H1 (cell line): Measurements from ENCODE around the gene DOCK1.

ENCODE experiments used
- BACH1 ChIP-seq: IDR thresholded peaks from 2 replicates; pipeline ENCODE4 v1.6.1; 2012; ENCODE audit warnings: low read length, improper control_type of control experiment
- EGR1 ChIP-seq: IDR thresholded peaks from 2 replicates; pipeline ENCODE4 v1.6.1; 2011; ENCODE audit warnings: low read depth, low read length, borderline replicate concordance
- EZH2 ChIP-seq: fragments of 200-600 bp; sonication (generic); IDR thresholded peaks from 2 replicates; pipeline ENCODE4 v1.7.1; 2012; ENCODE audit warnings: low read depth, mild to moderate bottlenecking, moderate library complexity, low read length, inconsistent platforms; ENCODE audit not compliant: severe bottlenecking
- HDAC2 ChIP-seq, 2 experiments: fragments of 300-600 bp in 1 of 2; sonication (generic) in 1 of 2; IDR thresholded peaks; 2 replicates each; pipeline ENCODE4 v1.6.1; 2011 to 2012; ENCODE audit warnings: low read depth in 2 of 2, low read length in 2 of 2, mild to moderate bottlenecking in 2 of 2, moderate library complexity in 2 of 2, borderline replicate concordance in 1 of 2, inconsistent platforms in 1 of 2
- HDAC6 ChIP-seq: IDR thresholded peaks from one replicate; pipeline ENCODE4 v1.7.1; 2012; ENCODE audit warnings: low read depth, mild to moderate bottlenecking, inconsistent platforms, low read length, moderate library complexity
- POLR2A ChIP-seq, 2 experiments: IDR thresholded peaks; 1 replicate in 1 of 2; 2 replicates in 1 of 2; pipeline ENCODE4 v1.6.1; 2011; ENCODE audit warnings: low read depth in 2 of 2, low read length in 2 of 2, mild to moderate bottlenecking in 2 of 2; ENCODE audit errors: control extremely low read depth in 1 of 2
- POLR2AphosphoS5 ChIP-seq: IDR thresholded peaks from 2 replicates; pipeline ENCODE4 v1.6.1; 2011; ENCODE audit warnings: low read depth, low read length
- RAD21 ChIP-seq, 2 experiments: IDR thresholded peaks in 1 of 2; conservative IDR thresholded peaks in 1 of 2; 2 replicates each; pipeline ENCODE4 v1.6.1; 2011; ENCODE audit warnings: low read depth in 2 of 2, low read length in 2 of 2, improper control_type of control experiment in 1 of 2, inconsistent platforms in 1 of 2, mild to moderate bottlenecking in 1 of 2, moderate library complexity in 1 of 2
- SRF ChIP-seq: IDR thresholded peaks from 2 replicates; pipeline ENCODE4 v1.6.1; 2011; ENCODE audit warnings: mild to moderate bottlenecking, low read depth, low read length, moderate library complexity
- TAF1 ChIP-seq: IDR thresholded peaks from 2 replicates; pipeline ENCODE4 v1.6.1; 2011; ENCODE audit warnings: mild to moderate bottlenecking, low read depth, low read length
- YY1 ChIP-seq: IDR thresholded peaks from 2 replicates; pipeline ENCODE4 v1.6.1; 2011; ENCODE audit warnings: low read depth, mild to moderate bottlenecking, low read length
- TF ChIP-seq, protein P1 (sequence below), 3 experiments: IDR thresholded peaks; 1 replicate in 2 of 3; 2 replicates in 1 of 3; pipeline versions ENCODE4 v1.5.1 to v1.6.1; 2011; ENCODE audit warnings: low read length in 3 of 3, mild to moderate bottlenecking in 3 of 3, inconsistent platforms in 2 of 3, low read depth in 1 of 3, moderate library complexity in 1 of 3; ENCODE audit not compliant: insufficient read depth in 1 of 3; ENCODE audit errors: control extremely low read depth in 1 of 3
- TF ChIP-seq, protein P2 (sequence below): IDR thresholded peaks from 2 replicates; pipeline ENCODE4 v1.6.1; 2012; ENCODE audit warnings: low read length, inconsistent platforms

DNA sequence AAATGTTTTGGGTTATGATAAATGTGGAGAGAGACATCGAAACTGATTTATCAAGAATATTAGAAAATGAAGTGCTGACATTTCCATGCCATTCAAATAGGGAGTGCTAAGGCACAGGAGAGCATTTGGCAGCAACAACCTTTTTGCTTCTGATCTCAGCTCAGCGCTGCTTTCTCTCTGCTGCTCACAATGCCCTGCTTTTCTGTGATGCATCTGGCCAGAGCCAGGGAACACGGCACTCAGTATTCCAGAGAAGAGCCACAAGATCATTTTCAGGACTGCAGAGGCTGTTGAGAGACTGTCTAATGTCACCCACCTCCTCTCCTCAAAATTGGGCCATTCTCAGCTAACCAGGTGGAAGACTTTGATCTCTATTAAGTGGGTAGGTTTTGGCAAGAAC lies 263.0 kb downstream of the DOCK1 start:
- TF ChIP-seq HDAC2 (IDR thresholded peaks at IDR 0.05; ENCODE audit: borderline replicate concordance in 1 of 2, low read depth in 2 of 2, low read length in 2 of 2), result no peak
- TF ChIP-seq, protein P1, sequence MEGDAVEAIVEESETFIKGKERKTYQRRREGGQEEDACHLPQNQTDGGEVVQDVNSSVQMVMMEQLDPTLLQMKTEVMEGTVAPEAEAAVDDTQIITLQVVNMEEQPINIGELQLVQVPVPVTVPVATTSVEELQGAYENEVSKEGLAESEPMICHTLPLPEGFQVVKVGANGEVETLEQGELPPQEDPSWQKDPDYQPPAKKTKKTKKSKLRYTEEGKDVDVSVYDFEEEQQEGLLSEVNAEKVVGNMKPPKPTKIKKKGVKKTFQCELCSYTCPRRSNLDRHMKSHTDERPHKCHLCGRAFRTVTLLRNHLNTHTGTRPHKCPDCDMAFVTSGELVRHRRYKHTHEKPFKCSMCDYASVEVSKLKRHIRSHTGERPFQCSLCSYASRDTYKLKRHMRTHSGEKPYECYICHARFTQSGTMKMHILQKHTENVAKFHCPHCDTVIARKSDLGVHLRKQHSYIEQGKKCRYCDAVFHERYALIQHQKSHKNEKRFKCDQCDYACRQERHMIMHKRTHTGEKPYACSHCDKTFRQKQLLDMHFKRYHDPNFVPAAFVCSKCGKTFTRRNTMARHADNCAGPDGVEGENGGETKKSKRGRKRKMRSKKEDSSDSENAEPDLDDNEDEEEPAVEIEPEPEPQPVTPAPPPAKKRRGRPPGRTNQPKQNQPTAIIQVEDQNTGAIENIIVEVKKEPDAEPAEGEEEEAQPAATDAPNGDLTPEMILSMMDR (IDR thresholded peaks at IDR 0.05; ENCODE audit: control extremely low read depth in 1 of 3, insufficient read depth in 1 of 3, low read depth in 1 of 3, low read length in 3 of 3), result no peak
- no peak for TF ChIP-seq YY1
- TF ChIP-seq HDAC6, result no peak
- TF ChIP-seq POLR2AphosphoS5, result no peak
- no peak for TF ChIP-seq RAD21 (IDR thresholded peaks at IDR 0.05 in 1 of 2, conservative IDR thresholded peaks at IDR 0.05 in 1 of 2; ENCODE audit: low read depth in 2 of 2, low read length in 2 of 2)
- TF ChIP-seq TAF1, result no peak
- no peak for TF ChIP-seq SRF
- TF ChIP-seq, protein P2, sequence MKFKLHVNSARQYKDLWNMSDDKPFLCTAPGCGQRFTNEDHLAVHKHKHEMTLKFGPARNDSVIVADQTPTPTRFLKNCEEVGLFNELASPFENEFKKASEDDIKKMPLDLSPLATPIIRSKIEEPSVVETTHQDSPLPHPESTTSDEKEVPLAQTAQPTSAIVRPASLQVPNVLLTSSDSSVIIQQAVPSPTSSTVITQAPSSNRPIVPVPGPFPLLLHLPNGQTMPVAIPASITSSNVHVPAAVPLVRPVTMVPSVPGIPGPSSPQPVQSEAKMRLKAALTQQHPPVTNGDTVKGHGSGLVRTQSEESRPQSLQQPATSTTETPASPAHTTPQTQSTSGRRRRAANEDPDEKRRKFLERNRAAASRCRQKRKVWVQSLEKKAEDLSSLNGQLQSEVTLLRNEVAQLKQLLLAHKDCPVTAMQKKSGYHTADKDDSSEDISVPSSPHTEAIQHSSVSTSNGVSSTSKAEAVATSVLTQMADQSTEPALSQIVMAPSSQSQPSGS, result no peak
- TF ChIP-seq POLR2A (IDR thresholded peaks at IDR 0.05; ENCODE audit: control extremely low read depth in 1 of 2, low read depth in 2 of 2, low read length in 2 of 2), result no peak
- no peak for TF ChIP-seq EGR1
- TF ChIP-seq BACH1, result no peak
- no peak for TF ChIP-seq EZH2
